ENCODE measurements around the gene ABLIM3.
"Not testable (repeated sequence)": the region's sequence is repeated elsewhere in the genome, so short reads cannot be mapped to it uniquely, and the experiment has no call there.

The ABLIM3 gene

DNA sequence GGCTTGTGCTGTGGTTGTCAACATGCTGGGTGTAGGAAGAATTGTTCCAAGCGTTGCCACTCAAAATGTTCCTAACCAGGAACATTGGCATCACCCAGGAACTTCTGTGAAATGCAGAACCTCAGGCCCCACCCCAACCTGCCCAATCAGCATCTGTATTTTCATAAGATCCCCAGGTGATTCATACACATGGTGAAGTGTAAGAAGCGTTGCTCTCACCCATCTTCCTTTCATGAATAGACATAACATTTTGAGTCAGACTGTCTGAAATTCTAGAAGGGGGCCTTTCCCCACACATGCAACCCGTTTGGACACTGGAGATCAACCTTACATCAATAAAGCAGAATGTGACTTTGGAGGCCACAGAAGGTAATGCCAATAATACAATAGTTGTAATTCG is 121.0 kb downstream of the ABLIM3 start:
- no peak for DNase-seq

- peak; percentile 54 to 84 (median 74) for DNase-seq
These were observed 123.3 kb downstream of the ABLIM3 start for GRCh38 chr5:149264439-149265067.

DNA sequence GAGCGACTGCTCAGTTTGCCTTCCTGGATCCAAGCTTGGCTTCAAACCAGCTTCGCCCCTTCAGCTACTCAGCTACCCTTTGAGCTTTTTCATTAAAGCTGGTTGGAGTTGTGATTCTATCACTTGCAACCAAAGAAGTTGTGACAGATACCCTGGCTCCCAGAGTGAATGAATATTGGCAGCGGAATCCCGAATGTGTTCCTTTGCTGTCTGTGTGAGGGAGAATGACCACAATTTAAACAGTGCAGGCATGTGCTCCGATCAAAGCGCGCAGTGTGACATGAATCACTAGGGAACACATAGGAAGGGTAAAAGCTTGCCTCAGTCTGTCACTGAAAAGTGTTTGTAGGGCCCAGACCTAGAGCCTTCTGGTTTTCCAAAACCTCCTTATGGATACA is 123.8 kb downstream of the ABLIM3 start:
- no peak for DNase-seq

DNA sequence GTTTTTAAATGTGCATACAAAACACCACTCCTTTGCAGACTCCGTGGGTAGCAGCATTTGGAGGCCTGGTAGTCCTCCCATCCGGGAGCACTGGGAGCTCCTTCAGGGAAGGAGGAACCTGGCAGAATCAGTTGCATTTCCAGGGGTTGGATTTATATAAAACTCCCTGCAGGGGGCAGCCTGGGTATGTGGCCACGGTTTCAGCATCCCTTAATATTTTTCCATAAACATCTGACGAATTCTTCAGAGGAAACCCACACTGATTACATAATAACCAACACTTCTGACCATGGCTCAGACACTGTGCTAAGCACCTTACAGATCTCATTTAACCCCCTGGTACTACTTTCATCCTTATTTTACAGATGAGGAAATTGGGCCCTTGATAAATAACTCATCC is 124.3 kb downstream of the ABLIM3 start:
- no peak for DNase-seq

- no peak for DNase-seq
These were observed 126.1 kb downstream of the ABLIM3 start for GRCh38 chr5:149267241-149267973.

DNA sequence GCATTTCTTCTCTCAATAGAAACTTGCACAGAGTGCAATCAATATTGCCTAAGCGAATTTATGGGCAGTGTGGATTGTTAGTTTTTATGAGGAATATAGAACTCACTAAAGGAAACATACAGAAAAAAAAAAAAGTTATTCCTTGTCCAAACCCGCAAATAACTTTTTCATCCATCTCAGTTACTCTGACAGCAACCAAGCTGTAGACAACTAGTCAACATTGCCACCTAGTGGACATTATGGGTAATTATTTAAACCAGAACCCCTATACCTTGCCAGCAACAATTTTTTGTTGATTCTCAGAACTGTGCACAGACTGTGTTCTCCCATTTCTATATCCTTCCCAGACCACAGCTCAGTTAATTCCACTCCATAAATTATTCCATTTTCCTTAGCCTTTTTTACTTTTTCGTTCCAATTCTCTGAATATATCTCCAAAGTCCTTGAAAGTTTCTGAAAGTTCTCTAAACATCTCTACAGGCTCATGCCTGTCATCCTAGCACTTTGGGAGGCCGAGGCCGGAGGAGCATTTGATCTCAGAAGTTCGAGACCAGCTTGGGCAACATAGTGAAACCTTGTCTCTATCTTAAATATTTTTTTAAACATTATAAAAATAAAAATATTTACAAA is 127.8 kb downstream of the ABLIM3 start:
- peak in 2 of 3 experiments; percentile 51 to 72 for DNase-seq

DNA sequence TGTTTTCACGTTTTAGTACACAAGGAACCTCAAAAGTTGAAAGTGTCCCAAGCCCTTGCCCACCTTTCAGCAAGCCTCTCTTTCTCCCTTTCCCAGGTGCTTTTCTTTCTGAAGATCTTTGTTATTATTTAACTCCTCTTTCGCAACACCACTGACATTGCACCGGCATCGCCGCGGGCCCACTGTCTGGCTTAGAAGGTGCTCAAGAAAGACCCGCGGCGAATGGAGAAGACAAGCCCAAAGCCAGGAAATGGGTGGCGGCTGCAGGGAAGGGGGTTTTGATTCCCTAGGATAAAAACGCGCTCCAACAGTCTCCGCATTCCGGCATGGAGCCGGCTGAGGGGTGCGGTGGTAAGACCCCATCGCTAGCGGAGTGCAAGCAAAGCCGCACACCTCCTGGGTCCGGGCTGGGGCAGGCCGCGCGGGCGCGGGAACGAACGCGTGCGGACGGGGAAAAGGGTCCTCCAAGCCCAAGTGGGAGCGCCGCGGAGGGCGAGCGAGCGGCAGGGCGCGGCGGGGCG is 130.0 kb downstream of the ABLIM3 start:
- DNase-seq: no peak

GRCh38 chr5:149271716-149272563 is 130.6 kb downstream of the ABLIM3 start, which contains the start of gene AFAP1L1:
AFAP1L1 (plus strand) TSS chr5:149271859; CDS start chr5:149271969, 110 bp downstream.
- peak; percentile 49 to 53 (median 50) for DNase-seq

DNA sequence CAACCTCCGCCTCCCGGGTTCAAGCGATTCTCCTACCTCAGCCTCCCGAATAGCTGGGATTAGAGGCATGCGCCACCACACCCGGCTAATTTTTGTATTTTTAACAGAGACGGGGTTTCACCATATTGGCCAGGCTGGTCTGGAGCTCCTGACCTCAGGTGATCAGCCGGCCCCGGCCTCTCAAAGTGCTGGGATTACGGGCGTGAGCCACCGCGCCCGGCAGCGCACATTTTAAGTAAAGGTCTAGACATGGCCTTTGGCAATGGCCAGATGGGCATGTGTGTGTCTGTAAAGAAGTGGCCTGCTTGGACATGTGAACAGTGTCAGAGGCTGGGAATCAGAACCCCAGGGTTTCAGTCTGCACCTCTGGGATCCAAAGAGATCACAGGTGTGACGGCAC is 131.5 kb downstream of the ABLIM3 start:
- DNase-seq: not testable (repeated sequence)

- DNase-seq: no peak
These were observed 131.9 kb downstream of the ABLIM3 start for GRCh38 chr5:149273237-149273636.

- no peak for DNase-seq
These were observed 132.7 kb downstream of the ABLIM3 start for GRCh38 chr5:149273950-149274349.

DNA sequence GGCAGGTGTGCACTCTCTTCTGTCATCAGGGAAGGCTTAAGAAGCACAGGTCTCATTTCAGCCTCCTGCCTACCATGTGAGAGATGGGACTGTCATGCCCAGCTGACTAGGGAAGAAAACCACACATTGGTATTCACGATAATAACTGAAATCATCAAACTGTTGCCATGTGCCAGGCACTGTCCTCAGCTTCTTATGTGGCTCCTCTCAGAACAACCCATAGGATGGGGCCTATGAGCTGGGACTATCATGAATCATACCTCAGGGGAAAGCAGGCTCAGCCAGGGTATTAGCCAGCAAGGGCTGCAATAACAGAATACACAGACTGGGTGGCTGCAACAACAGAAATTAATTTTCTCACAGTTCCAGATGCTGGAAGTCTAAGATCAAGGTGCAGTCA is 133.6 kb downstream of the ABLIM3 start:
- no peak for DNase-seq

- DNase-seq: no peak
These were observed 136.5 kb downstream of the ABLIM3 start for GRCh38 chr5:149277801-149278200.

GRCh38 chr5:149278451-149279210 is 137.3 kb downstream of the ABLIM3 start:
- DNase-seq: no peak

DNA sequence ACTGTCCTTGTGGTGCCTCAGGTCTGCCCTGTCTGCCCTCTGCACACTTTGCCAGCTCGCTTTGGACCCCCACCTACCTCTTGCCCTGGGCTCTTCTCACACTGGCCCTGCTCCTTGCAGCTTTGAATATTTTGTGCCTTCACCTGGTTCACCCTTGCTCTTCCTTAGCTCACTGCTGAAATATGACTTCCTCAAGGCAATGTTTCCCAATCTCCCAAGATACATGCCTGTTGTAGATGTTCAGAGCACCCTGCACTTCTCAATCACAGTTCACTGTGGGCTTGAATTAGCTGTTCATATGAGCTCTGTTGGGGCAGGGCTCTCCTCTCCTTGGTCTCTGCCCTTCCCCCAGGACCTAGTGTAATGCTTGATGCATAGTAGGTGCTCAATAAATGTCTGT is 138.4 kb downstream of the ABLIM3 start:
- no peak for DNase-seq

GRCh38 chr5:149280124-149280523 is 138.8 kb downstream of the ABLIM3 start:
- DNase-seq: peak in 2 of 3 experiments; percentile 17 to 62

DNA sequence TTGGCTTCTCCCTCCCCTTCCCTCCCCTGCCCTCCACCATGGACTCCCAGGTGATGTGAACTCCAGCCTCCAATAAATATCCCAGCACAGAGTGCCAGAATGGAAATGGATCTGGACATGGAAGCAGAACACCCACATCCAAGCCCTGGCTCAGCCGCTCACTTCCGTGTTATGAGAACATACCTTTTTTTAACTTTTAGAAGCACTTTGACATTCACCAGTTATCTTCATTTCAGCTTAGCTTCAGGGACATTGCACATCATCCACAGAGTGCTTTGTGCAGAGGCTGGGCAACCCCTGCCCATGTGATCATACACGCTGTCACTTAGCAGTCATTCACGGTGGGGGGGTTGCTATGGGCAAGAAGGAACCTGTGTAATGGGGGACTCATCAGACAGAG is 139.5 kb downstream of the ABLIM3 start:
- peak in 2 of 3 experiments; percentile 11 to 27 for DNase-seq

DNA sequence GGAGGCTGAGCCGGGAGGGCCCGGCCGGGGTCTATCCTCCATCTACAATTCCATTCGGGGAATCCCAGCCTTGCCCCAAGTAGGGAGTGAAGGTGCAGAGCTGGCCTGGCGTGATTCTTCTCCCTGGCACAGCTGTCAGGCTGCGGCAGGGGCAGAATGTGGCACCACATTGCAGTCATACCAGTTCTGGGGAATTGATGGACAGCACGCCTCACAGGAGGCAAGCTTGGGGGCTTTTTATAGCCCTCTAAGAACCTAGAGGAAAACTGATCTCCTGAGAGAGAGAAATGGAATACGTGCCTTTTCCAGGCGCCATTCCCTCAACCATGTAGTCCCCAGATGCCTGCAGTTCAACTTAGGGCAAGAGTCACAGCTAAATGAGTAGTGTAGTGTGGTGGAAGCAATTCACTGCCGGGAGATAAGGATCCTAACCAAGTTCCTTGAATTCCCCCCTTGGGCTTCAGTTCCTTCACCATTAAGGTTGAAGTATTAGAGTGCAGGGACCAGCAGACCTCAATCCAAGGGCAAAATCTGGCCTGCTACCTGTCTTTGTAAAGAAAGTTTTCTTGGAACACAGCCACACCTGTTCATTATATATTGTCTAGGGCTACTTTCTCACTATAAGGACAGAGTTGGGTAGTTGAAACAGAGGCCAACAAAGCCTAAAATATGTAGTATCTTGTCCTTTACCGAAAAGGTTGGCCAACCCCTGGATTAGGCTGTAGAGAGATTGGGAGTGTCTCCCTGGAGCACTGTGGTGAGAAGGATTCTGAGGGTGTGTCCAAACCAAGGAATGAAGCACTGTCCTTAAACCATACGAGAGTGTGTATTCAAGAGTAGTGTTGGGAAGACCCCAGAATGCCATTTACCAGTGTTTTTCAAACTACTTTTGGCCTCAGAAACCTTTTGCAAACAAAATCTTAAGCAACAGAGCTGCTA is 141.0 kb downstream of the ABLIM3 start:
- no peak for DNase-seq

DNA sequence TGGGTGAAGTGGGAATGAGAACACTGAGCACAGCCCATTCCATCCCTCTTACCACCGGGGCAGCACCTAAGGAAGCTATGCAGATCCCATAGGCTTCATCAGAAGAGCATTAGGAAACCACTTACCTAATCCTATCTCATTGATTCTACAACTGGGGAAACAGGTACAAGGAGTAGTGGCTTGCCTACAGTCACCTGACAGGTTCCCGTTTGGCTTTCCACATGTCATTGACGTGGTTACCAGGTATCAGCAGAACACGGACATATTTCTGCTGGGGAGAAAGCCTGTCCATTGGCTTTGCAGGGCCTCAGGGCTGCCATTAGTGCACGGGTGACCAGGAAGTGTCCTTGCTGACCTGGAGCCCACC is 141.7 kb downstream of the ABLIM3 start:
- peak in 1 of 3 experiments; percentile 9 for DNase-seq

DNA sequence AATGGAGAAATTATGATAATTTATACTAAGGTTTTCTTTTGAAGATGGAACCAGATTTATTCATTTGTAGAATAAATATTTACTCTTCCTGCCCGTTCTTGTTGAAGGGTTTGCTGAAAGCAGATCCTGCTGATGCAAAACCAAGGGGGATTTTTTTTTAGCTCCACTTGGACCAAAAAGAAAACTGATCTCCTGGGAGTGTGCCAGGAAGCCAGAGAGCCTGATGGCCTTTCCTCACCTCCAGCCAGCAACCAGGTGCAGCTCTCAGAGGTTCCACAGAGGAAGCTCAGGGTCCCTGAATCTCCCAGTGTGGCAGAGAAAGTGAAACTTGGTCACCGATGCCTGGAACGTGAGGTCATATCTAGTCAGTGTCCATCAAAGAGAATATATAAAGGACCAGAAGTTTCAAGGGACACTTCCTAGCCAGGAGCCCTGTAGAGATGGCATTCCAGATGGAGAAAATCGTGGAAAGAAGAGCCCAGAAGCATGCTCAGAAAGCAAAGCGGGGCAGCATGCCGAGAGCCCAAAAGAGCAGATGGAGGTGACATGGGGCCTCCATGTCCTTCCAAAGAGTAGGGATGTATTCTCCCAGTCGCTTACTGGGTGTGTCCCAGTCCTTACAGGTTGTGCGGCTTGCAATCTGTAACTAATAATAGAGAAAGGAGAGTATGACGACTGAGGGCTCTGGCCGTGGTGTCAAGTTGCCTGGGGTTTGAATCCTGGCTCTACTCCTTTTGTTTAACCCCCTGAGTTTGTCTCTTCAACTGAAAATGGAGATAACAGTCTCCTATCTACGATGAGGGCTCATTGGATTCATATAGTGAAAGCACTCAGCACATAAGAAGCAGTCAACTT is 142.6 kb downstream of the ABLIM3 start:
- DNase-seq: peak; percentile 5 to 88 (median 54)
